HepG2 (cell line): Measurements from ENCODE around the gene ZBTB20. TPM values are rescaled to one million over a fixed set of nuclear protein-coding genes. Genes with fewer than 3 reads are reported as not detected.

Experiments used
- ATAC-seq: fragments of 200-7000 bp; cut with Tn5 transposase; 3 replicates; pipeline ENCODE4 v1.9.1; 2020; ENCODE audit warnings: mild to moderate bottlenecking, moderate library complexity
- BruUV-seq: library from RNA; stranded (reverse); fragments of 400-500 nt; replicated peaks from 2 replicates; lab custom pipeline; 2021; lab: Mats Ljungman, UMichigan
- CTCF ChIA-PET: fragments of 300-600 bp; formaldehyde crosslinking; extraction: SDS; loops from one replicate; lab custom pipeline; 2021; ENCODE audit warnings: low total read pairs, inconsistent platforms, low intra/inter-chr PET ratio; lab: Yijun Ruan, JAX
- POLR2A ChIA-PET: fragments of 350-600 bp; sonication (Branson Sonifier 250); formaldehyde crosslinking; loops from one replicate; lab custom pipeline; 2020; ENCODE audit warnings: antibody characterized with exemption, inconsistent platforms; lab: Yijun Ruan, JAX
- DNase-seq: peaks from one replicate; pipeline ENCODE4 v3.0.0-alpha.2; 2015; ENCODE audit warnings: low spot score
- FAIRE-seq: peaks from 3 replicates; lab custom pipeline; 2011; peaks lifted over from hg19 to GRCh38; lab: Jason Lieb, UNC
- H2AFZ ChIP-seq: one replicate; pipeline ENCODE4 v1.6.1; 2011; ENCODE audit warnings: low read length, inconsistent platforms
- H3K27ac ChIP-seq: fragments of 300-600 bp; 3 replicates; pipeline ENCODE4 v1.8.0; 2011; ENCODE audit warnings: mixed run types, mild to moderate bottlenecking, mixed read lengths, low read length, inconsistent platforms; ENCODE audit not compliant: insufficient read depth; ENCODE audit errors: extremely low read length
- H3K27me3 ChIP-seq, 2 experiments: fragments of 200-600 bp in 1 of 2; 2 replicates in 1 of 2; 3 replicates in 1 of 2; pipeline versions ENCODE4 v1.6.0 to v1.8.0; 2011; ENCODE audit warnings: low read length in 2 of 2, mild to moderate bottlenecking in 2 of 2, moderate library complexity in 2 of 2, inconsistent platforms in 1 of 2; ENCODE audit not compliant: insufficient read depth in 2 of 2, control insufficient read depth in 1 of 2
- H3K36me3 ChIP-seq, 2 experiments: fragments of 200-600 bp in 1 of 2; replicated peaks in 1 of 2; 2 replicates in 1 of 2; 3 replicates in 1 of 2; pipeline versions ENCODE4 v1.5.1 to v1.8.0; 2011; ENCODE audit warnings: low read length in 2 of 2, inconsistent platforms in 1 of 2; ENCODE audit not compliant: insufficient read depth in 2 of 2, control insufficient read depth in 1 of 2
- H3K4me1 ChIP-seq: 2 replicates; pipeline ENCODE4 v1.5.1; 2012; ENCODE audit warnings: low read length, inconsistent platforms; ENCODE audit not compliant: insufficient read depth
- H3K4me2 ChIP-seq: 2 replicates; pipeline ENCODE4 v1.6.0; 2011; ENCODE audit warnings: low read depth, low read length, inconsistent platforms
- H3K4me3 ChIP-seq, 3 experiments: fragments of 200-600 bp in 1 of 3; sonication (generic), shearing (Covaris generic) in 1 of 3; replicated peaks in 1 of 3; 2 replicates each; pipeline ENCODE4 v1.5.1; 2011 to 2016; ENCODE audit warnings: low read length in 3 of 3, inconsistent platforms in 2 of 3, low read depth in 2 of 3, mild to moderate bottlenecking in 2 of 3, control low read depth in 1 of 3, mixed read lengths in 1 of 3; ENCODE audit not compliant: insufficient read depth in 1 of 3
- H3K79me2 ChIP-seq: one replicate; pipeline ENCODE4 v1.6.1; 2011; ENCODE audit warnings: low read length, inconsistent platforms; ENCODE audit not compliant: insufficient read depth
- H3K9ac ChIP-seq: 2 replicates; pipeline ENCODE4 v1.6.0; 2011; ENCODE audit warnings: mild to moderate bottlenecking, low read depth, low read length, inconsistent platforms; ENCODE audit not compliant: insufficient read depth
- H3K9me3 ChIP-seq: 2 replicates; pipeline ENCODE4 v1.5.1; 2012; ENCODE audit warnings: mild to moderate bottlenecking, low read length
- H4K20me1 ChIP-seq: 2 replicates; pipeline ENCODE4 v1.6.0; 2011; ENCODE audit warnings: inconsistent platforms, mild to moderate bottlenecking, low read length, moderate library complexity; ENCODE audit not compliant: insufficient read depth
- ATM ChIP-seq: fragments of 450-650 bp; IDR thresholded peaks from 2 replicates; pipeline ENCODE4 v1.7.1; 2017; ENCODE audit warnings: mild to moderate bottlenecking, borderline replicate concordance
- GATA4 ChIP-seq: sonication (generic); IDR thresholded peaks from 2 replicates; pipeline ENCODE4 v1.6.1; 2016; ENCODE audit warnings: antibody characterized with exemption, low read depth, borderline replicate concordance
- HHEX ChIP-seq: IDR thresholded peaks from 2 replicates; pipeline ENCODE4 v1.6.1; 2016; ENCODE audit warnings: control low read depth
- JDP2 ChIP-seq: sonication (generic); formaldehyde crosslinking; IDR thresholded peaks from 2 replicates; pipeline ENCODE4 v1.8.1; 2022; ENCODE audit warnings: missing genetic modification reagents, borderline replicate concordance
- PCBP2 ChIP-seq: fragments of 200-400 bp; formaldehyde crosslinking; optimal IDR thresholded peaks from 2 replicates; pipeline ENCODE3; 2018; ENCODE audit warnings: low read length, low read depth; ENCODE audit not compliant: poor library complexity, severe bottlenecking
- SUZ12 ChIP-seq: fragments of 150-350 bp; IDR thresholded peaks from 2 replicates; pipeline ENCODE4 v1.6.1; 2014; ENCODE audit warnings: low read depth, low read length
- XRCC5 ChIP-seq: fragments of 200-400 bp; formaldehyde crosslinking; optimal IDR thresholded peaks from 2 replicates; pipeline ENCODE3; 2017; ENCODE audit warnings: mild to moderate bottlenecking, low read length
- ZNF121 ChIP-seq: sonication (generic); formaldehyde crosslinking; IDR thresholded peaks from 2 replicates; pipeline ENCODE4 v1.5.0; 2020; ENCODE audit warnings: mild to moderate bottlenecking, missing genetic modification reagents
- ZNF264 ChIP-seq: sonication (generic); formaldehyde crosslinking; IDR thresholded peaks from 2 replicates; pipeline ENCODE4 v1.4.0; 2020; ENCODE audit warnings: missing genetic modification reagents
- ZNF275 ChIP-seq: sonication (generic); formaldehyde crosslinking; IDR thresholded peaks from 2 replicates; pipeline ENCODE4 v1.8.0; 2022; ENCODE audit warnings: missing genetic modification reagents, mild to moderate bottlenecking, inconsistent platforms, borderline replicate concordance
- ZNF331 ChIP-seq: sonication (generic); formaldehyde crosslinking; IDR thresholded peaks from 2 replicates; pipeline ENCODE4 v1.4.0; 2020; ENCODE audit warnings: missing genetic modification reagents
- ZNF383 ChIP-seq: sonication (generic); formaldehyde crosslinking; IDR thresholded peaks from 2 replicates; pipeline ENCODE4 v1.4.0; 2020; ENCODE audit warnings: missing genetic modification reagents, mild to moderate bottlenecking, borderline replicate concordance
- ZNF607 ChIP-seq: sonication (generic); formaldehyde crosslinking; IDR thresholded peaks from 2 replicates; pipeline ENCODE4 v1.5.1; 2020; ENCODE audit warnings: missing genetic modification reagents, mild to moderate bottlenecking, borderline replicate concordance
- ZNF615 ChIP-seq: sonication (generic); formaldehyde crosslinking; IDR thresholded peaks from 2 replicates; pipeline ENCODE4 v1.5.0; 2020; ENCODE audit warnings: mild to moderate bottlenecking, missing genetic modification reagents, borderline replicate concordance
- ZSCAN21 ChIP-seq: sonication (generic); formaldehyde crosslinking; IDR thresholded peaks from 2 replicates; pipeline ENCODE4 v1.8.0; 2022; ENCODE audit warnings: mild to moderate bottlenecking, missing genetic modification reagents, moderate library complexity, borderline replicate concordance
- WGBS: methylation state at CpG from one replicate; pipeline ENCODE4 v1.1.6; 2017; ENCODE audit warnings: low lambda C conversion rate; 5-methylcytosine and 5-hydroxymethylcytosine counted together
- in situ Hi-C: cut with HindIII; loops from 2 replicates; pipeline ENCODE4 v1.10.0; 2017; ENCODE audit warnings: low pct_unique_long_range_greater_than_20kb; ENCODE audit not compliant: extremely low pct_ligation_motif_present
- intact Hi-C: fragments of 100-400 bp; cut with micrococcal nuclease; formaldehyde crosslinking; loops from one replicate; pipeline ENCODE4 v1.10.0; 2022; ENCODE audit not compliant: unreplicated experiment
- polyA plus RNA-seq, 8 experiments: library from polyadenylated mRNA; depleted of rRNA in 3 of 8; stranded (reverse) in 7 of 8; unstranded in 1 of 8; fragments of >200 nt; fragmentation: Illumina TruSeq in 4 of 8; extraction: Trizol in 4 of 8; gene quantifications; 2 replicates each; pipeline versions ENCODE4 v1.2.1 to v1.2.3, GENCODE V29; 2011 to 2016; ENCODE audit warnings: low read depth in 4 of 8, missing spikeins in 1 of 8, mixed read lengths in 1 of 8; ENCODE audit not compliant: insufficient read depth in 1 of 8
- total RNA-seq, 5 experiments: library from RNA; depleted of rRNA; stranded (reverse); fragments of >200 nt; fragmentation: Illumina TruSeq; extraction: Trizol; gene quantifications; 2 replicates each; pipeline ENCODE4 v1.2.3, GENCODE V29; 2016; ENCODE audit warnings: low read depth in 1 of 5
- TF ChIP-seq, protein P1 (sequence below): sonication (generic); formaldehyde crosslinking; IDR thresholded peaks from 2 replicates; pipeline ENCODE4 v1.5.0; 2020; ENCODE audit warnings: mild to moderate bottlenecking, missing genetic modification reagents

ZBTB20 gene
- total and polyA plus RNA-seq, 2 of the 13 experiments (the other 11 are each of a cell fraction or from before 2014, with no cell fraction given): 1.9 to 8.8 TPM

DNA sequence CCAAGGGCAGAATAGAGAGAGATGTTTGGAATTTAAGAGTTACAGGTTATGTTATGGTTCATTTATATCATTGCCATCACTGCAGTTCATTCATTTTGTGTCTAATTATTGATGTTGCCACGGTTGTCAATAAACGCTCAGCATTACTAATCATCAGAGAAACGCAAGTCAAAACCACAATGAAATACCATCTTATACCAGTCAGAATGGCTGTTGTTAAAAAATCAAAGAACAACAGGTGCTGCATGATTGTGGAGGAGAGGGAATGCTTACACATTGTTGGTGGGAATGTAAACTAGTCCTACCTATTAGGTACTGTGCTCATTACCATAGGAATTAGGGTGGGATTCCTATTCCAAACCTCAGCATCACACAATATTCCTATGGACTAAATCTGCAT, 502.7 kb downstream of the ZBTB20 start:
- intact Hi-C loops: no loop called here
- POLR2A ChIA-PET: no interaction called here
- Histone ChIP-seq H3K4me2 (no peak overlapping the region), H3K27me3 (no peaks in the 10 kb centered on the region), H2AFZ (no peak overlapping the region), H3K4me1 (0 out of 2 replicates have a peak, but pooled peaks cover 8% of the 10 kb centered on the region), H3K9me3 (no peaks in the 10 kb centered on the region), H3K4me3 (no peak overlapping the region), H3K27ac (no peak overlapping the region), H3K79me2 (no peaks in the 10 kb centered on the region), H4K20me1 (no peaks in the 10 kb centered on the region), H3K36me3 (no peaks in the 10 kb centered on the region), H3K9ac (no peak overlapping the region)
- 94% methylated on average over 3 of the region's 3 CpGs for WGBS
- TF ChIP-seq SUZ12 (no peak), XRCC5 (no peak), ZNF264 (CRISPR knock-in tag) (no peak), PCBP2 (no peak)
- TF ChIP-seq, protein P1, sequence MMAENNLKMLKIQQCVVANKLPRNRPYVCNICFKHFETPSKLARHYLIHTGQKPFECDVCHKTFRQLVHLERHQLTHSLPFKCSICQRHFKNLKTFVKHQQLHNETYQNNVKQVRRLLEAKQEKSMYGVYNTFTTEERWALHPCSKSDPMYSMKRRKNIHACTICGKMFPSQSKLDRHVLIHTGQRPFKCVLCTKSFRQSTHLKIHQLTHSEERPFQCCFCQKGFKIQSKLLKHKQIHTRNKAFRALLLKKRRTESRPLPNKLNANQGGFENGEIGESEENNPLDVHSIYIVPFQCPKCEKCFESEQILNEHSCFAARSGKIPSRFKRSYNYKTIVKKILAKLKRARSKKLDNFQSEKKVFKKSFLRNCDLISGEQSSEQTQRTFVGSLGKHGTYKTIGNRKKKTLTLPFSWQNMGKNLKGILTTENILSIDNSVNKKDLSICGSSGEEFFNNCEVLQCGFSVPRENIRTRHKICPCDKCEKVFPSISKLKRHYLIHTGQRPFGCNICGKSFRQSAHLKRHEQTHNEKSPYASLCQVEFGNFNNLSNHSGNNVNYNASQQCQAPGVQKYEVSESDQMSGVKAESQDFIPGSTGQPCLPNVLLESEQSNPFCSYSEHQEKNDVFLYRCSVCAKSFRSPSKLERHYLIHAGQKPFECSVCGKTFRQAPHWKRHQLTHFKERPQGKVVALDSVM (CRISPR knock-in tag): no peak
- CTCF ChIA-PET: no interaction called here
- DNase-seq (no peak), ATAC-seq (no peak), FAIRE-seq (no peak)
- BruUV-seq: no TSS peak
- in situ Hi-C loops: no loop called here

DNA sequence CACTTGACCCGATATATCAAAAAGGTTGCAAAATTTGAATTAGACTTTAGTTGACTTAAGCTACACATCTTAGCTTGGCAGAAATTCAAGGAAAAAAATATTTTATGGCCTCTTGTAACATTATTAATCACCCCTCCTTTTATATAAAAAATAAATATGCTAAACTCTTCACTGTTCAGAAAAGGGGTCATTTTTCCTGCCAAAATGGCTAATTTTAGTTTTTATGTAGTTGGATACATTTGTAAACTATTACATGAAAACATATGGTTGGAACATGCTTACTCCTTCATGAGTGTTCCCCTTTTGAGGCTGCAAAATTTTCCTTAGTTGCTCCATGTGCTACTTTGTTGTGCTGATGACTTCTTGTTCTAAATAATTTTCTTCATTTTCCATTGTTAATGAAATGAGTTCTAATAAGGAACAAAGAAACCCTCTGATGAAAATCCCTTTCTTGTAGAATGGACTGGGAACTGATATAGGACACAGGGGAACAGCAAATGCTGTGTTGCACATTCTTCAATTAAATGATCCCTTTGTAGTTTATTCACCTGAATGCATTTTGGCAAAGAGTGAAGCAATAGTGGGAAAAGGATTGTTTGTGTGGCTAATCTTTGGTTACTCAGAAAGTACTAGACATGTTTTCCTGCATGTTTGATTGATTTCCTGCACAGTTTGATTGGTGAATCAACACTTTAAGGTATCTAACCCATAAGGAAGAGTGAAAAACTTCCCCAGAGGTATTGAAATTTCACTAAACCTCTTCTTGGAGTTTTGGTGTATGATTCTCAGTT, 503.9 kb downstream of the ZBTB20 start:
- DNase-seq: no peak
- no peak for FAIRE-seq
- Histone ChIP-seq H3K9ac (no peak overlapping the region), H3K36me3 (no peaks in the 10 kb centered on the region), H3K27ac (no peak overlapping the region), H3K79me2 (no peaks in the 10 kb centered on the region), H3K4me2 (no peak overlapping the region), H4K20me1 (no peaks in the 10 kb centered on the region), H3K9me3 (no peaks in the 10 kb centered on the region), H3K27me3 (no peaks in the 10 kb centered on the region), H3K4me1 (0 out of 2 replicates have a peak, but pooled peaks cover 7% of the 10 kb centered on the region), H2AFZ (no peak overlapping the region), H3K4me3 (no peak overlapping the region)
- CTCF ChIA-PET: no interaction called here
- in situ Hi-C loops: no loop called here
- WGBS: 97% methylated on average over 1 of the region's 1 CpG
- POLR2A ChIA-PET: no interaction called here
- intact Hi-C loops: no loop called here
- BruUV-seq: no TSS peak
- no peak for ATAC-seq
- TF ChIP-seq ZNF615 (CRISPR knock-in tag) (no peak), ZNF275 (no peak), ZNF331 (CRISPR knock-in tag) (no peak), ZSCAN21 (no peak), ATM (no peak), ZNF383 (CRISPR knock-in tag) (no peak), ZNF121 (no peak), GATA4 (no peak), JDP2 (CRISPR knock-in tag) (no peak), ZNF607 (CRISPR knock-in tag) (no peak), HHEX (no peak)
